ENCODE results near the gene PBX1.

Gene PBX1

GRCh38 chr1:164562511-164562910, 3.5 kb downstream of the PBX1 start:
- TF ChIP-seq CTCF (conservative IDR thresholded peaks at IDR 0.05; ENCODE audit: low read depth), result no peak
- no peak overlapping the region for H3K27ac ChIP-seq
- CTCF ChIA-PET, result interaction anchor here (0.7 kb wide), 2 partner anchors 8 to 57 kb away, joined by 4 to 5 read pairs; no protein-coding TSS in a partner anchor
- DNase-seq (ENCODE audit: low spot score), result no peak
- POLR2A ChIA-PET (ENCODE audit: low non-redundant PET), result no interaction called here

- POLR2A ChIA-PET (ENCODE audit: low non-redundant PET), result no interaction called here
- CTCF ChIA-PET, result interaction anchor here (0.7 kb wide), 2 partner anchors 8 to 57 kb away, joined by 4 to 5 read pairs; no protein-coding TSS in a partner anchor
- DNase-seq (ENCODE audit: low spot score), result no peak
- no peak overlapping the region for H3K27ac ChIP-seq
- TF ChIP-seq CTCF (conservative IDR thresholded peaks at IDR 0.05; ENCODE audit: low read depth), result no peak
Measured at GRCh38 chr1:164562947-164563520, 4.0 kb downstream of the PBX1 start.

GRCh38 chr1:164563721-164564360, 4.9 kb downstream of the PBX1 start:
- no peak for TF ChIP-seq CTCF (conservative IDR thresholded peaks at IDR 0.05; ENCODE audit: low read depth)
- ChIA-PET CTCF (interaction anchor here (0.6 to 0.7 kb wide), 2 partner anchors 95 to 272 kb away, joined by 3 to 5 read pairs; no protein-coding TSS in a partner anchor), POLR2A (ENCODE audit: low non-redundant PET) (no interaction called here)
- no peak for DNase-seq (ENCODE audit: low spot score)
- H3K27ac ChIP-seq, result no peak overlapping the region

- H3K27ac ChIP-seq, result no peak overlapping the region
- ChIA-PET POLR2A (ENCODE audit: low non-redundant PET) (no interaction called here), CTCF (interaction anchor here (0.6 to 0.7 kb wide), 2 partner anchors 95 to 272 kb away, joined by 3 to 5 read pairs; no protein-coding TSS in a partner anchor)
- DNase-seq (ENCODE audit: low spot score), result no peak
- TF ChIP-seq CTCF (conservative IDR thresholded peaks at IDR 0.05; ENCODE audit: low read depth), result no peak
Measured at GRCh38 chr1:164564378-164564777, 5.4 kb downstream of the PBX1 start.

- POLR2A ChIA-PET (ENCODE audit: low non-redundant PET), result no interaction called here
- CTCF ChIA-PET, result no interaction called here
- H3K27ac ChIP-seq, result no peak overlapping the region
- no peak for DNase-seq (ENCODE audit: low spot score)
- no peak for TF ChIP-seq CTCF (conservative IDR thresholded peaks at IDR 0.05; ENCODE audit: low read depth)
Measured at GRCh38 chr1:164565357-164565756, 6.4 kb downstream of the PBX1 start.

GRCh38 chr1:164567774-164568173, 8.8 kb downstream of the PBX1 start:
- no peak overlapping the region for H3K27ac ChIP-seq
- POLR2A ChIA-PET (ENCODE audit: low non-redundant PET), result no interaction called here
- TF ChIP-seq CTCF (conservative IDR thresholded peaks at IDR 0.05; ENCODE audit: low read depth), result no peak
- DNase-seq (ENCODE audit: low spot score), result no peak
- CTCF ChIA-PET, result no interaction called here
